A673 (cell line): ENCODE measurements around the gene CEMIP2. TPM values are rescaled to one million over a fixed set of nuclear protein-coding genes. Genes with fewer than 3 reads are reported as not detected.

Experiments used
- BruUV-seq: library from RNA; stranded (reverse); fragments of 400-500 nt; replicated peaks from 2 replicates; lab custom pipeline; 2021; lab: Mats Ljungman, UMichigan
- CTCF ChIA-PET: fragments of 300-600 bp; sonication (Branson Sonifier 250); formaldehyde crosslinking; loops from one replicate; lab custom pipeline; 2022; ENCODE audit warnings: antibody characterized with exemption; lab: Charles Lee
- POLR2A ChIA-PET: fragments of 300-600 bp; sonication (Branson Sonifier 250); formaldehyde crosslinking; loops from one replicate; lab custom pipeline; 2022; ENCODE audit warnings: antibody characterized with exemption; ENCODE audit not compliant: low non-redundant PET; lab: Charles Lee
- DNase-seq: peaks from one replicate; pipeline ENCODE4 v3.0.0-alpha.2; 2015; ENCODE audit warnings: low spot score
- H3K27ac ChIP-seq: fragments of 200-600 bp; sonication (generic); 2 replicates; pipeline ENCODE4 v1.5.1; 2016; ENCODE audit warnings: mixed run types, low read depth, mild to moderate bottlenecking, mixed read lengths, antibody characterized with exemption, low read length; ENCODE audit not compliant: poor library complexity, severe bottlenecking
- H3K27me3 ChIP-seq: fragments of 200-600 bp; sonication (generic); replicated peaks from 2 replicates; pipeline ENCODE4 v1.6.1; 2017; ENCODE audit warnings: mixed run types, low read depth, mild to moderate bottlenecking, mixed read lengths, antibody characterized with exemption, low read length; ENCODE audit not compliant: insufficient read depth, poor library complexity
- H3K36me3 ChIP-seq: fragments of 200-600 bp; sonication (generic); 2 replicates; pipeline ENCODE4 v1.6.1; 2016; ENCODE audit warnings: mixed run types, mild to moderate bottlenecking, mixed read lengths, antibody characterized with exemption, low read length; ENCODE audit not compliant: insufficient read depth, poor library complexity, severe bottlenecking
- H3K4me1 ChIP-seq: fragments of 200-600 bp; sonication (generic); 2 replicates; pipeline ENCODE4 v1.6.1; 2017; ENCODE audit warnings: mixed run types, mild to moderate bottlenecking, mixed read lengths, antibody characterized with exemption, low read length; ENCODE audit not compliant: insufficient read depth, poor library complexity, severe bottlenecking
- H3K4me3 ChIP-seq: fragments of 200-600 bp; sonication (generic); 2 replicates; pipeline ENCODE4 v1.5.1; 2016; ENCODE audit warnings: low read depth, mixed run types, mild to moderate bottlenecking, mixed read lengths, low read length; ENCODE audit not compliant: poor library complexity, severe bottlenecking
- H3K9me3 ChIP-seq: fragments of 200-600 bp; sonication (generic); 2 replicates; pipeline ENCODE4 v1.6.1; 2016; ENCODE audit warnings: mixed run types, low read depth, mild to moderate bottlenecking, mixed read lengths, antibody characterized with exemption, low read length; ENCODE audit not compliant: poor library complexity, severe bottlenecking
- CTCF ChIP-seq: fragments of 300-800, 200-600 bp; sonication (generic); conservative IDR thresholded peaks from 2 replicates; pipeline ENCODE4 v1.5.1; 2017; ENCODE audit warnings: low read depth, mild to moderate bottlenecking, antibody characterized with exemption, low read length, moderate library complexity, mixed read lengths
- EZH2 ChIP-seq: fragments of 200-600 bp; sonication (generic); IDR thresholded peaks from 2 replicates; pipeline ENCODE4 v1.6.1; 2017; ENCODE audit warnings: borderline replicate concordance, low read depth, mild to moderate bottlenecking, mixed read lengths, antibody characterized with exemption, low read length; ENCODE audit not compliant: poor library complexity, severe bottlenecking
- intact Hi-C: fragments of 100-400 bp; cut with micrococcal nuclease; formaldehyde crosslinking; loops from one replicate; pipeline ENCODE4 v1.10.0; 2022; ENCODE audit not compliant: unreplicated experiment
- total RNA-seq: library from RNA; stranded (reverse); gene quantifications from 2 replicates; pipeline ENCODE4 v1.2.3, GENCODE V29; 2021

CEMIP2 gene
- total RNA-seq, 1 experiment from 2014 or later: 32.9 TPM

GRCh38 chr9:71638627-71639026 lies 129.7 kb downstream of the CEMIP2 start:
- no peak overlapping the region for H3K27ac ChIP-seq
- intact Hi-C loops: no loop called here
- DNase-seq: no peak
- H3K4me1 ChIP-seq: no peaks in the 10 kb centered on the region
- no TSS peak for BruUV-seq
- POLR2A ChIA-PET: interaction anchor here (0.6 kb wide), 1 partner anchor 13 kb away, joined by 3 read pairs; no protein-coding TSS in a partner anchor
- no peaks in the 10 kb centered on the region for H3K27me3 ChIP-seq
- CTCF ChIA-PET: no interaction called here
- H3K36me3 ChIP-seq: no peaks in the 10 kb centered on the region
- TF ChIP-seq CTCF: no peak
- TF ChIP-seq EZH2: no peak
- no peak overlapping the region for H3K4me3 ChIP-seq
- no peaks in the 10 kb centered on the region for H3K9me3 ChIP-seq

- no peaks in the 10 kb centered on the region for H3K27me3 ChIP-seq
- TF ChIP-seq EZH2: no peak
- TF ChIP-seq CTCF: no peak
- no TSS peak for BruUV-seq
- no peak overlapping the region for H3K4me3 ChIP-seq
- no peaks in the 10 kb centered on the region for H3K4me1 ChIP-seq
- no peak for DNase-seq
- H3K27ac ChIP-seq: no peak overlapping the region
- H3K9me3 ChIP-seq: no peaks in the 10 kb centered on the region
- no peaks in the 10 kb centered on the region for H3K36me3 ChIP-seq
- intact Hi-C loops: no loop called here
- ChIA-PET POLR2A (no interaction called here), CTCF (no interaction called here)
Observed at GRCh38 chr9:71637926-71638325, 130.4 kb downstream of the CEMIP2 start.

- no peak for DNase-seq
- TF ChIP-seq CTCF (no peak), EZH2 (no peak)
- POLR2A ChIA-PET: no interaction called here
- Histone ChIP-seq H3K36me3 (no peaks in the 10 kb centered on the region), H3K9me3 (no peaks in the 10 kb centered on the region), H3K27me3 (no peaks in the 10 kb centered on the region), H3K4me3 (no peak overlapping the region), H3K4me1 (no peaks in the 10 kb centered on the region), H3K27ac (no peak overlapping the region)
- intact Hi-C loops: no loop called here
- BruUV-seq: no TSS peak
- CTCF ChIA-PET: no interaction called here
Observed at GRCh38 chr9:71637375-71637774, 130.9 kb downstream of the CEMIP2 start.
